SH-SY5Y (cell line): Measurements from ENCODE around the gene MTX1.

Source experiments
- GATA2 ChIP-seq: IDR thresholded peaks from 2 replicates; pipeline ENCODE4 v1.6.1; 2011; ENCODE audit warnings: mild to moderate bottlenecking, low read depth, low read length
- GATA3 ChIP-seq: IDR thresholded peaks from 2 replicates; pipeline ENCODE4 v1.6.1; 2011; ENCODE audit warnings: low read depth, mild to moderate bottlenecking, low read length, moderate library complexity

- TF ChIP-seq GATA2 (no peak), GATA3 (no peak)
Observed at GRCh38 chr1:155172732-155173477, 35.6 kb upstream of the MTX1 start, which contains the start of gene KRTCAP2.
